SU-DHL-6 (cell line): ENCODE measurements around the gene TGIF1.

Experiments
- EZH2phosphoT487 ChIP-seq: fragments of 200-600 bp; sonication (generic), shearing (Covaris generic); conservative IDR thresholded peaks from 2 replicates; pipeline ENCODE4 v1.6.1; 2018; ENCODE audit warnings: mild to moderate bottlenecking, antibody characterized with exemption, low read length, moderate library complexity, mixed read lengths
- TF ChIP-seq, protein P1 (sequence below): fragments of 200-600 bp; sonication (generic); IDR thresholded peaks from one replicate; pipeline ENCODE4 v1.5.1; 2017; ENCODE audit warnings: antibody characterized with exemption, mild to moderate bottlenecking, low read length, moderate library complexity; ENCODE audit not compliant: insufficient read depth, poor library complexity, severe bottlenecking

DNA sequence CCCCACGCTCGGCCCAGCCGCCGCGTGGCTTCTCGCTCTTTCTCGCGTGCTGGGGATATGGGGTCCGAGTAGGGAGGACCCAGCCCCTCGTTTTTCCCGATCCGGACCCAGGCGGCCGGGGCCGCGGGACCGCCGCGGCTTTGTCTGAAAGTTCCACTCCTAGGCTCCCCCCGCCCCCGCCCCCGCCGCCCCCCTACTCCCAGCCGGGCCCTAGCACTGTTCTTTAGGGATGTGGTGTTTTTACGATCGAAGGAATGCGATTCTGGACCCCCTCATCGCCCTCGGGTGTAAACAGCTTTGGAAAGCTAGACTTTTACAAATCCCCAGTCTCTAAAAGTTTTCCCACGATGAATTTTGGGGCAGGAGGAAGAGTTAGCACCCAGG lies 819 bp downstream of the TGIF1 start:
- TF ChIP-seq, protein P1, sequence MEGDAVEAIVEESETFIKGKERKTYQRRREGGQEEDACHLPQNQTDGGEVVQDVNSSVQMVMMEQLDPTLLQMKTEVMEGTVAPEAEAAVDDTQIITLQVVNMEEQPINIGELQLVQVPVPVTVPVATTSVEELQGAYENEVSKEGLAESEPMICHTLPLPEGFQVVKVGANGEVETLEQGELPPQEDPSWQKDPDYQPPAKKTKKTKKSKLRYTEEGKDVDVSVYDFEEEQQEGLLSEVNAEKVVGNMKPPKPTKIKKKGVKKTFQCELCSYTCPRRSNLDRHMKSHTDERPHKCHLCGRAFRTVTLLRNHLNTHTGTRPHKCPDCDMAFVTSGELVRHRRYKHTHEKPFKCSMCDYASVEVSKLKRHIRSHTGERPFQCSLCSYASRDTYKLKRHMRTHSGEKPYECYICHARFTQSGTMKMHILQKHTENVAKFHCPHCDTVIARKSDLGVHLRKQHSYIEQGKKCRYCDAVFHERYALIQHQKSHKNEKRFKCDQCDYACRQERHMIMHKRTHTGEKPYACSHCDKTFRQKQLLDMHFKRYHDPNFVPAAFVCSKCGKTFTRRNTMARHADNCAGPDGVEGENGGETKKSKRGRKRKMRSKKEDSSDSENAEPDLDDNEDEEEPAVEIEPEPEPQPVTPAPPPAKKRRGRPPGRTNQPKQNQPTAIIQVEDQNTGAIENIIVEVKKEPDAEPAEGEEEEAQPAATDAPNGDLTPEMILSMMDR = no peak
- no peak for TF ChIP-seq EZH2phosphoT487
